Naive thymus-derived CD4-positive, alpha-beta T cell (primary cell): ENCODE results near the gene NXPH3. TPM values are rescaled to one million over a fixed set of nuclear protein-coding genes. Genes with fewer than 3 reads are reported as not detected.

Experiments used
- ATAC-seq: fragments of 150-1000 bp; cut with Tn5 transposase; 2 replicates; pipeline ENCODE4 v1.10.0; 2021; ENCODE audit warnings: mild to moderate bottlenecking, moderate library complexity
- CTCF ChIA-PET: fragments of 350-600 bp; sonication (Branson Sonifier 250); formaldehyde crosslinking; loops from one replicate; lab custom pipeline; 2021; ENCODE audit warnings: antibody characterized with exemption; lab: Charles Lee
- POLR2A ChIA-PET: fragments of 350-600 bp; sonication (Branson Sonifier 250); formaldehyde crosslinking; loops from one replicate; lab custom pipeline; 2021; ENCODE audit warnings: antibody characterized with exemption, inconsistent platforms; lab: Charles Lee
- DNase-seq, 9 donors: peaks; one replicate each; pipeline versions ENCODE4 v3.0.0 to v3.0.0-alpha.2; 2020 to 2022; ENCODE audit warnings: mixed read lengths in 1 of 9
- H3K27ac ChIP-seq: one replicate; pipeline ENCODE4 v1.7.0; 2013; ENCODE audit warnings: mild to moderate bottlenecking, low read depth, low read length, moderate library complexity
- H3K27me3 ChIP-seq, 2 donors: one replicate each; pipeline ENCODE4 v1.7.0; 2013; ENCODE audit warnings: low read length in 2 of 2, mild to moderate bottlenecking in 2 of 2, moderate library complexity in 2 of 2; ENCODE audit not compliant: control insufficient read depth in 2 of 2, insufficient read depth in 2 of 2
- H3K36me3 ChIP-seq, 3 experiments: 1 replicate in 2 of 3; 2 replicates in 1 of 3; pipeline ENCODE4 v1.7.0; 2013; ENCODE audit warnings: low read length in 3 of 3, mild to moderate bottlenecking in 3 of 3, moderate library complexity in 1 of 3; ENCODE audit not compliant: insufficient read depth in 3 of 3, control insufficient read depth in 2 of 3
- H3K4me1 ChIP-seq, 2 donors: one replicate each; pipeline ENCODE4 v1.7.0; 2013; ENCODE audit warnings: low read length in 2 of 2, mild to moderate bottlenecking in 2 of 2, moderate library complexity in 1 of 2; ENCODE audit not compliant: control insufficient read depth in 2 of 2, insufficient read depth in 2 of 2
- H3K4me3 ChIP-seq: 2 replicates; pipeline ENCODE4 v1.7.0; 2013; ENCODE audit warnings: mild to moderate bottlenecking, low read length
- H3K9me3 ChIP-seq, 3 experiments: 1 replicate in 2 of 3; 2 replicates in 1 of 3; pipeline ENCODE4 v1.7.0; 2013; ENCODE audit warnings: low read length in 3 of 3; ENCODE audit not compliant: control insufficient read depth in 2 of 3
- H3K27ac Mint-ChIP-seq, 9 donors: one replicate each; pipeline ENCODE4 v1.8.0; 2020 to 2022; ENCODE audit warnings: mixed read lengths in 9 of 9, mild to moderate bottlenecking in 8 of 9, moderate library complexity in 5 of 9, inconsistent platforms in 2 of 9
- H3K27me3 Mint-ChIP-seq, 5 donors: one replicate each; pipeline ENCODE4 v1.8.0; 2021 to 2022; ENCODE audit warnings: mixed read lengths in 5 of 5, mild to moderate bottlenecking in 1 of 5
- H3K36me3 Mint-ChIP-seq, 5 donors: one replicate each; pipeline ENCODE4 v1.8.0; 2020 to 2022; ENCODE audit warnings: mixed read lengths in 5 of 5, mild to moderate bottlenecking in 3 of 5, inconsistent platforms in 1 of 5
- H3K4me1 Mint-ChIP-seq, 7 donors: one replicate each; pipeline ENCODE4 v1.8.0; 2020 to 2022; ENCODE audit warnings: mixed read lengths in 7 of 7, mild to moderate bottlenecking in 3 of 7, inconsistent platforms in 1 of 7
- H3K4me3 Mint-ChIP-seq, 10 donors: one replicate each; pipeline ENCODE4 v1.8.0; 2020 to 2022; ENCODE audit warnings: mild to moderate bottlenecking in 10 of 10, mixed read lengths in 10 of 10, moderate library complexity in 6 of 10, inconsistent platforms in 2 of 10
- H3K9me3 Mint-ChIP-seq, 11 donors: one replicate each; pipeline ENCODE4 v1.8.0; 2020 to 2022; ENCODE audit warnings: mixed read lengths in 11 of 11, mild to moderate bottlenecking in 4 of 11, inconsistent platforms in 1 of 11, moderate library complexity in 1 of 11
- intact Hi-C, 2 donors: fragments of 100-400 bp; cut with micrococcal nuclease; formaldehyde crosslinking; loops; one replicate each; pipeline ENCODE4 v1.15.1; 2023
- polyA plus RNA-seq, 2 donors: library from polyadenylated mRNA; unstranded; fragments of 300-500 nt; fragmentation: Illumina TruSeq; gene quantifications; one replicate each; pipeline ENCODE4 v1.2.3, GENCODE V29; 2021
- total RNA-seq, 6 experiments: library from RNA in 5 of 6; stranded (reverse) in 5 of 6; gene quantifications; 1 replicate in 5 of 6; 2 replicates in 1 of 6; pipeline ENCODE4 v1.2.3 and lab custom pipeline; 2021 to 2026

Gene NXPH3
- total and polyA plus RNA-seq, 7 experiments from 2014 or later: not detected

- Histone ChIP-seq H3K27me3 (peaks cover 4 to 15% of the 10 kb centered on the region in 2 donors), H3K27ac (no peak overlapping the region), H3K4me1 (peaks cover 4 to 9% of the 10 kb centered on the region in 2 donors), H3K4me3 (no peak overlapping the region), H3K9me3 (no peaks in the 10 kb centered on the region), H3K36me3 (no peaks in the 10 kb centered on the region)
- H3K9me3 Mint-ChIP-seq: no peaks in the 10 kb centered on the region
- peak overlapping the region in 3 of 10 donors; percentile 29 to 59 (median 48) for H3K4me3 Mint-ChIP-seq
- DNase-seq (no peak), ATAC-seq (no peak)
- peaks cover 0 to 14% (median 7%) of the 10 kb centered on the region in 7 donors for H3K4me1 Mint-ChIP-seq
- peak overlapping the region in 2 of 9 donors; percentile 12 to 54 for H3K27ac Mint-ChIP-seq
- ChIA-PET POLR2A (no interaction called here), CTCF (interaction anchor here (1.5 to 1.6 kb wide), 2 partner anchors 113 to 121 kb away, joined by 4 read pairs; no protein-coding TSS in a partner anchor)
- no peaks in the 10 kb centered on the region for H3K36me3 Mint-ChIP-seq
- peaks cover 25 to 72% (median 26%) of the 10 kb centered on the region in 5 donors for H3K27me3 Mint-ChIP-seq
- intact Hi-C loops: loop anchor here in 1 of 2 donors (10.0 kb wide), 1 partner anchor 521 kb away; the partner anchor contains the start of gene PDK2
Measured at GRCh38 chr17:49573510-49574322, 2.0 kb upstream of the NXPH3 start.

GRCh38 chr17:49574323-49574781 is 1.3 kb upstream of the NXPH3 start:
- peaks cover 28 to 76% (median 29%) of the 10 kb centered on the region in 5 donors for H3K27me3 Mint-ChIP-seq
- H3K4me1 Mint-ChIP-seq: peaks cover 0 to 14% (median 7%) of the 10 kb centered on the region in 7 donors
- H3K27ac ChIP-seq: no peak overlapping the region
- H3K27ac Mint-ChIP-seq: no peak overlapping the region
- H3K27me3 ChIP-seq: peaks cover 4 to 15% of the 10 kb centered on the region in 2 donors
- no peak for ATAC-seq
- POLR2A ChIA-PET: no interaction called here
- no peaks in the 10 kb centered on the region for H3K9me3 ChIP-seq
- no peaks in the 10 kb centered on the region for H3K9me3 Mint-ChIP-seq
- DNase-seq: no peak
- no peaks in the 10 kb centered on the region for H3K36me3 Mint-ChIP-seq
- H3K4me1 ChIP-seq: peaks cover 4 to 9% of the 10 kb centered on the region in 2 donors
- intact Hi-C loops: loop anchor here in 1 of 2 donors (10.0 kb wide), 1 partner anchor 520 kb away; the partner anchor contains the start of gene PDK2
- CTCF ChIA-PET: interaction anchor here (1.3 to 1.6 kb wide), 3 partner anchors 113 to 122 kb away, joined by 3 to 4 read pairs (median 4); no protein-coding TSS in a partner anchor
- peak overlapping the region in 1 of 10 donors; percentile 81 for H3K4me3 Mint-ChIP-seq
- no peaks in the 10 kb centered on the region for H3K36me3 ChIP-seq
- no peak overlapping the region for H3K4me3 ChIP-seq

- DNase-seq (no peak), ATAC-seq (no peak)
- Histone ChIP-seq H3K27ac (no peak overlapping the region), H3K4me3 (no peak overlapping the region), H3K27me3 (peaks cover 4 to 15% of the 10 kb centered on the region in 2 donors), H3K4me1 (peaks cover 4 to 9% of the 10 kb centered on the region in 2 donors), H3K36me3 (no peaks in the 10 kb centered on the region), H3K9me3 (no peaks in the 10 kb centered on the region)
- Mint-ChIP-seq H3K9me3 (no peaks in the 10 kb centered on the region), H3K27ac (no peak overlapping the region), H3K4me1 (peaks cover 0 to 13% (median 4%) of the 10 kb centered on the region in 7 donors), H3K4me3 (peak overlapping the region in 9 of 10 donors; percentile 27 to 83 (median 65)), H3K27me3 (peaks cover 28 to 76% (median 29%) of the 10 kb centered on the region in 5 donors), H3K36me3 (no peaks in the 10 kb centered on the region)
- POLR2A ChIA-PET: no interaction called here
- CTCF ChIA-PET: interaction anchor here (0.6 to 1.6 kb wide), 4 partner anchors 64 to 121 kb away, joined by 3 to 4 read pairs (median 4); no protein-coding TSS in a partner anchor
- intact Hi-C loops: loop anchor here in 1 of 2 donors (1.0 to 10.0 kb wide), 2 partner anchors 120 to 520 kb away; partner anchors contain the start of gene PDK2
Measured at GRCh38 chr17:49574945-49575678, 559 bp upstream of the NXPH3 start.

- DNase-seq (no peak), ATAC-seq (no peak)
- Mint-ChIP-seq H3K27me3 (peaks cover 26 to 69% (median 29%) of the 10 kb centered on the region in 5 donors), H3K9me3 (no peaks in the 10 kb centered on the region), H3K4me3 (peak overlapping the region in 9 of 10 donors; percentile 27 to 83 (median 72)), H3K4me1 (peaks cover 0 to 9% (median 4%) of the 10 kb centered on the region in 7 donors), H3K27ac (no peak overlapping the region), H3K36me3 (no peaks in the 10 kb centered on the region)
- Histone ChIP-seq H3K9me3 (no peaks in the 10 kb centered on the region), H3K27ac (no peak overlapping the region), H3K27me3 (peaks cover 4 to 15% of the 10 kb centered on the region in 2 donors), H3K4me1 (peaks cover 4 to 9% of the 10 kb centered on the region in 2 donors), H3K36me3 (no peaks in the 10 kb centered on the region), H3K4me3 (peak overlapping the region; percentile 41)
- ChIA-PET CTCF (interaction anchor here (0.9 kb wide), 1 partner anchor 200 kb away, joined by 3 read pairs; no protein-coding TSS in a partner anchor), POLR2A (interaction anchor here (0.6 to 0.9 kb wide), 2 partner anchors 129 to 163 kb away, joined by 3 to 4 read pairs; no protein-coding TSS in a partner anchor)
- intact Hi-C loops: loop anchor here in 1 of 2 donors (10.0 kb wide), 1 partner anchor 518 kb away; the partner anchor contains the start of gene PDK2
Measured at GRCh38 chr17:49576088-49576916, 631 bp downstream of the NXPH3 start.

- Mint-ChIP-seq H3K9me3 (no peaks in the 10 kb centered on the region), H3K4me3 (peak overlapping the region; percentile 21 to 81 (median 58)), H3K27ac (no peak overlapping the region), H3K27me3 (peaks cover 26 to 61% (median 29%) of the 10 kb centered on the region in 5 donors), H3K36me3 (no peaks in the 10 kb centered on the region), H3K4me1 (peaks cover 0 to 7% (median 4%) of the 10 kb centered on the region in 7 donors)
- intact Hi-C loops: loop anchor here in 1 of 2 donors (10.0 kb wide), 1 partner anchor 518 kb away; the partner anchor contains the start of gene PDK2
- Histone ChIP-seq H3K4me3 (no peak overlapping the region), H3K4me1 (peaks cover 4 to 9% of the 10 kb centered on the region in 2 donors), H3K36me3 (no peaks in the 10 kb centered on the region), H3K27ac (no peak overlapping the region), H3K27me3 (peaks cover 4 to 15% of the 10 kb centered on the region in 2 donors), H3K9me3 (no peaks in the 10 kb centered on the region)
- DNase-seq (no peak), ATAC-seq (no peak)
- ChIA-PET CTCF (interaction anchor here (0.9 kb wide), 1 partner anchor 199 kb away, joined by 3 read pairs; no protein-coding TSS in a partner anchor), POLR2A (no interaction called here)
Measured at GRCh38 chr17:49576917-49577649, 1.4 kb downstream of the NXPH3 start.
